GM20000 (cell line): ENCODE data around the gene NME2.
"Not testable (repeated sequence)": the region's sequence is repeated elsewhere in the genome, so short reads cannot be mapped to it uniquely, and the experiment has no call there.

Experiments
- DNase-seq: peaks from one replicate; pipeline ENCODE4 v3.0.0; 2012; ENCODE audit warnings: low spot score
- CTCF ChIP-seq: IDR thresholded peaks from 2 replicates; pipeline ENCODE4 v1.5.1; 2012; ENCODE audit warnings: mild to moderate bottlenecking, control low read depth; ENCODE audit errors: extremely low read depth, missing control alignments

The NME2 gene

GRCh38 chr17:51170736-51171135, 4.5 kb downstream of the NME2 start:
- DNase-seq: no peak
- no peak for TF ChIP-seq CTCF

DNA sequence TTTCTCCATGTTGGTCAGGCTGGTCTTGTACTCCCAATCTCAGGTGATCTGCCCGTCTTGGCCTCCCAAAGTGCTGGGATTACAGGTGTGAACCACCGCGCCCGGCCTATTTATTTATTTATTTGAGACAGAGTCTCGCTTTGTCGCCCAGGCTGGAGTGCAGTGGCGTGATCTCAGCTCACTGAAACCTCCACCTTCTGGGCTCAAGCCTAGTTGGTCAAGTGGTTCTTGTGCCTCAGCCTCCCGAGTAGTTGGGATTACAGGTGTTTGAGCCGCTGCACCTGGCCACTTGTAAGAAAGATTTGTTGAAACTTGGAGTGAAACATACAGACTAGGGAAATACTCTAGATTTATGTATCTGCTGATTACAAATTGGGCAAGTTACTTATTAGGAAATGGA, 5.8 kb downstream of the NME2 start:
- DNase-seq: not testable (repeated sequence)

- no peak for TF ChIP-seq CTCF
- DNase-seq: no peak
Measured at GRCh38 chr17:51180486-51180885, 14.3 kb downstream of the NME2 start.

GRCh38 chr17:51184124-51184523, 17.9 kb downstream of the NME2 start:
- no peak for DNase-seq
- TF ChIP-seq CTCF: no peak

- no peak for TF ChIP-seq CTCF
- no peak for DNase-seq
Measured at GRCh38 chr17:51185763-51186332, 19.6 kb downstream of the NME2 start.

DNA sequence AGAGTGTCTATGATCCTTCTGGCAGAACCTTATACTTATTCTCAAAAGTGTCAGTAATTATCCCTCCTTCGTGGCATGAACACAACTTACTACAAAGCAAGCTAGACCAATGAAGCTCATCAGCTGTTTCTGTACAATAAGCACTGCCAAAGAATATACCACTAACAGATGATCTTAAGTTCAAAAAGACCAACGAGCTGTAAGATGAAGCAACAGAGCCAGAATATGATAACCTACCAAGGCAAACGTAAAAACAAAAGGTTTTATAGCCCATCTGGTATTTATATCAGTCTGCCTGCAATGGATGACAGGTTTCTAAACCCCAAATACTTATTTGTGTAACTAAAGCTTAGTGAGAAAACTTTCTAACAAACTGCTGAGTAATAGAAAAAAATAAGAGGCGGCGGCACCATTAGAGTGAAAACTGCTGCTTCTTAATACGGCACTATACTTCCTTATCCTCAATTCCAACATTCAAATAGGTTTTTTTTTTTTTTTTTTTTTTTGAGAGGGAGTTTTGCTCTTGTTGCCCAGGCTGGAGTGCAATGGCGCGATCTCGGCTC, 22.1 kb downstream of the NME2 start:
- TF ChIP-seq CTCF: no peak

GRCh38 chr17:51189162-51189561, 23.0 kb downstream of the NME2 start:
- no peak for TF ChIP-seq CTCF

More for the DNA sequence above, 22.1 kb downstream of the NME2 start:
- no peak for DNase-seq

DNA sequence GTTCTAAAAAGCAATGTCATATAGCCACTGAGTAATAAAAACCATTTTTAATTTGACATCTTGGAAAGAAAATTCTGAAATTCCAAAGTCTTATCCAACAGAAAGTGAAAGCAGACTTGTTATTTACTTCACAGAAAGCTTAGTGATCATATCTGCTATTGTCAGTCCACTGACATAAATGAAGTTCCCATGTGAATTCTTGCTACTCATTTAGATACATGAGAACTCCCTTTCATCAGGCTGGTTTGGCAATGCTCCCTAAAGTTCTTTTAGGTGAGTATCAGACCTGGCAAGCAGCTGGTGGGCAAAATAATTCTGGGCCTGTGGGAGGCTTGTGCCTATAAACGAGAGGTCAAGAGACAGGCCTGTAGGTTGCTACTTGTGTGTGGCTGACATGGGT, 23.4 kb downstream of the NME2 start:
- TF ChIP-seq CTCF: no peak

More at GRCh38 chr17:51189162-51189561, 23.0 kb downstream of the NME2 start:
- no peak for DNase-seq

More for the DNA sequence above, 23.4 kb downstream of the NME2 start:
- no peak for DNase-seq
